ENCODE measurements around the gene TEP1. TPM values are rescaled to one million over a fixed set of nuclear protein-coding genes. Genes with fewer than 3 reads are reported as not detected.

The TEP1 gene
- polyA plus RNA-seq, 1 donor from 2014 or later: 5.2 TPM

DNA sequence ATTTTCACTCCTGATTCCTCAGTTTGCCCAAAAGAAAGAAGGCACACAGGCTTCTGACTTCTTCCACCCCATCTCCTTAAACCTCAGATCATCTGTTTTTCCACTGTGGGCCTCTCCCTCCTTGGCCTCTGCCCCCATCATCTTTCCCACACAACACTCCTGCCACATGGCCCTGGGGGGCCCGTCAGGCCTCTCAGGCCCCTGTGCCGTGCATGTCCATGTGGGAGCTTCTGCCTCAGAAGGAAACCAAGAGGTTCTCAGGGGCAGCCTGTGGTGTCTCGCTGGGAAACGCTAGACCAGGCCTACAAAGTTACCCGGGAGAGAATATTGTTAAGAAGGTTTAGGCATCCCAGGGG, 14.7 kb upstream of the TEP1 start:
- Histone ChIP-seq H3K27ac (ENCODE audit: low read length) (no peak overlapping the region), H2AFZ (ENCODE audit: low read depth, low read length) (no peak overlapping the region), H4K20me1 (ENCODE audit: insufficient read depth) (no peaks in the 10 kb centered on the region), H3K4me3 (ENCODE audit: low read length) (no peak overlapping the region), H3F3A (ENCODE audit: insufficient read depth, low read length, poor library complexity, severe bottlenecking) (no peaks in the 10 kb centered on the region), H3K79me2 (replicated peaks; ENCODE audit: insufficient read depth, low read length) (no peaks in the 10 kb centered on the region), H3K9me3 (ENCODE audit: low read length) (no peaks in the 10 kb centered on the region), H3K4me2 (ENCODE audit: low read length) (no peak overlapping the region), H3K27me3 (ENCODE audit: insufficient read depth, low read depth, low read length) (no peaks in the 10 kb centered on the region), H3K36me3 (ENCODE audit: insufficient read depth, low read length) (no peaks in the 10 kb centered on the region), H3K9ac (ENCODE audit: low read length) (no peak overlapping the region), H3K9me2 (ENCODE audit: insufficient read depth, low read length) (no peaks in the 10 kb centered on the region)
- TF ChIP-seq SMC3 (conservative IDR thresholded peaks at IDR 0.05; ENCODE audit: poor library complexity): no peak
- TF ChIP-seq TAF1 (IDR thresholded peaks at IDR 0.05; ENCODE audit: low read depth): no peak
- no peak for TF ChIP-seq MXI1 (conservative IDR thresholded peaks at IDR 0.05; ENCODE audit: poor library complexity, severe bottlenecking)
- TF ChIP-seq EP300 (conservative IDR thresholded peaks at IDR 0.05; ENCODE audit: poor library complexity, severe bottlenecking): no peak
- TF ChIP-seq POLR2AphosphoS5 (IDR thresholded peaks at IDR 0.05): no peak

DNA sequence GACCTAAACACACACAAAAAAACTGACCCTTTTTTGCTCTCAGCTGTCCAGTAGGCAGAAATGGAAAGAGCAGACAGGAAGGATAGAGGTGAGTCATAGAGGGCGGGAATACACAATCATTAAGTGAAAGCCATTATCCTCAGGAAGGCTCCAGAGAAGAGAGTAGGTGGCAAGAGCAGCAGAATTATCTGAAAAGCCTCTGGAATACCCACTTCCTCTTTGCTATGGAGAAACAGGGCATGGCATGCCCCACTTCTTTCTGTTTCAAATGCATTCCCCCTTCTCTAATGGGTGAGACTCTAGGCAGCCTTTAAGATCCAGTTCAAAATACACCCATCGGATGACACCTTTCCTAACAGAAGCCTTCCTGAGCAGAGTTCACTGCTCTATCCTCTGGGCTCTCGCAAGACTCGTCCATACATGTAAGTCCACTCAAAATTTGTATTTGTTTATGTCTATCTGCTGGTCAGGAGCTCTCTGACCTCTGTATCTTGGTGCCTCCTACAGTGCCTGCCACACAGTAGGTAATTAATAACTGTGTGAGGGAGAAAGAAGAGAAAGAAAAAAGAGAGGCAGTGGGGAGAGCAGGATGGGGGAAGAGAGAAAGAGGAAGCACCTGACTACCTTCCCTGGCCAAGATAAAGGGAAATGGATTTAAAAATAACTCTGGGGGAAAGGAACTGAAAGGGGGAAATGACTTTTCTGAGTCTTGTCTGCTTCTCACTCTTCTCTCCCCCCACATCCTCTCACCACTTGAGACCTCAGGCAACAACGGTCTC, 14.1 kb upstream of the TEP1 start:
- H3K27me3 ChIP-seq (ENCODE audit: insufficient read depth, low read depth, low read length): no peaks in the 10 kb centered on the region
- no peaks in the 10 kb centered on the region for H3K9me2 ChIP-seq (ENCODE audit: insufficient read depth, low read length)
- no peak overlapping the region for H2AFZ ChIP-seq (ENCODE audit: low read depth, low read length)

More for the DNA sequence above, 14.1 kb upstream of the TEP1 start:
- Histone ChIP-seq H3K4me3 (ENCODE audit: low read length) (no peak overlapping the region), H3K79me2 (replicated peaks; ENCODE audit: insufficient read depth, low read length) (no peaks in the 10 kb centered on the region), H3K36me3 (ENCODE audit: insufficient read depth, low read length) (no peaks in the 10 kb centered on the region), H3K27ac (ENCODE audit: low read length) (no peak overlapping the region), H3K9me3 (ENCODE audit: low read length) (no peaks in the 10 kb centered on the region), H3F3A (ENCODE audit: insufficient read depth, low read length, poor library complexity, severe bottlenecking) (no peaks in the 10 kb centered on the region), H4K20me1 (ENCODE audit: insufficient read depth) (no peaks in the 10 kb centered on the region), H3K4me2 (ENCODE audit: low read length) (no peak overlapping the region), H3K9ac (ENCODE audit: low read length) (no peak overlapping the region)
- TF ChIP-seq MXI1 (conservative IDR thresholded peaks at IDR 0.05; ENCODE audit: poor library complexity, severe bottlenecking) (no peak), SMC3 (conservative IDR thresholded peaks at IDR 0.05; ENCODE audit: poor library complexity) (no peak), EP300 (conservative IDR thresholded peaks at IDR 0.05; ENCODE audit: poor library complexity, severe bottlenecking) (no peak), EZH2 (IDR thresholded peaks at IDR 0.05; ENCODE audit: borderline replicate concordance, insufficient read depth, low read length, poor library complexity, severe bottlenecking) (no peak), TAF1 (IDR thresholded peaks at IDR 0.05; ENCODE audit: low read depth) (no peak), POLR2AphosphoS5 (IDR thresholded peaks at IDR 0.05) (no peak), RAD21 (conservative IDR thresholded peaks at IDR 0.05) (no peak)
- TF ChIP-seq, protein P1, sequence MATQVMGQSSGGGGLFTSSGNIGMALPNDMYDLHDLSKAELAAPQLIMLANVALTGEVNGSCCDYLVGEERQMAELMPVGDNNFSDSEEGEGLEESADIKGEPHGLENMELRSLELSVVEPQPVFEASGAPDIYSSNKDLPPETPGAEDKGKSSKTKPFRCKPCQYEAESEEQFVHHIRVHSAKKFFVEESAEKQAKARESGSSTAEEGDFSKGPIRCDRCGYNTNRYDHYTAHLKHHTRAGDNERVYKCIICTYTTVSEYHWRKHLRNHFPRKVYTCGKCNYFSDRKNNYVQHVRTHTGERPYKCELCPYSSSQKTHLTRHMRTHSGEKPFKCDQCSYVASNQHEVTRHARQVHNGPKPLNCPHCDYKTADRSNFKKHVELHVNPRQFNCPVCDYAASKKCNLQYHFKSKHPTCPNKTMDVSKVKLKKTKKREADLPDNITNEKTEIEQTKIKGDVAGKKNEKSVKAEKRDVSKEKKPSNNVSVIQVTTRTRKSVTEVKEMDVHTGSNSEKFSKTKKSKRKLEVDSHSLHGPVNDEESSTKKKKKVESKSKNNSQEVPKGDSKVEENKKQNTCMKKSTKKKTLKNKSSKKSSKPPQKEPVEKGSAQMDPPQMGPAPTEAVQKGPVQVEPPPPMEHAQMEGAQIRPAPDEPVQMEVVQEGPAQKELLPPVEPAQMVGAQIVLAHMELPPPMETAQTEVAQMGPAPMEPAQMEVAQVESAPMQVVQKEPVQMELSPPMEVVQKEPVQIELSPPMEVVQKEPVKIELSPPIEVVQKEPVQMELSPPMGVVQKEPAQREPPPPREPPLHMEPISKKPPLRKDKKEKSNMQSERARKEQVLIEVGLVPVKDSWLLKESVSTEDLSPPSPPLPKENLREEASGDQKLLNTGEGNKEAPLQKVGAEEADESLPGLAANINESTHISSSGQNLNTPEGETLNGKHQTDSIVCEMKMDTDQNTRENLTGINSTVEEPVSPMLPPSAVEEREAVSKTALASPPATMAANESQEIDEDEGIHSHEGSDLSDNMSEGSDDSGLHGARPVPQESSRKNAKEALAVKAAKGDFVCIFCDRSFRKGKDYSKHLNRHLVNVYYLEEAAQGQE (IDR thresholded peaks at IDR 0.05; ENCODE audit: borderline replicate concordance): no peak
- TF ChIP-seq, protein P2, sequence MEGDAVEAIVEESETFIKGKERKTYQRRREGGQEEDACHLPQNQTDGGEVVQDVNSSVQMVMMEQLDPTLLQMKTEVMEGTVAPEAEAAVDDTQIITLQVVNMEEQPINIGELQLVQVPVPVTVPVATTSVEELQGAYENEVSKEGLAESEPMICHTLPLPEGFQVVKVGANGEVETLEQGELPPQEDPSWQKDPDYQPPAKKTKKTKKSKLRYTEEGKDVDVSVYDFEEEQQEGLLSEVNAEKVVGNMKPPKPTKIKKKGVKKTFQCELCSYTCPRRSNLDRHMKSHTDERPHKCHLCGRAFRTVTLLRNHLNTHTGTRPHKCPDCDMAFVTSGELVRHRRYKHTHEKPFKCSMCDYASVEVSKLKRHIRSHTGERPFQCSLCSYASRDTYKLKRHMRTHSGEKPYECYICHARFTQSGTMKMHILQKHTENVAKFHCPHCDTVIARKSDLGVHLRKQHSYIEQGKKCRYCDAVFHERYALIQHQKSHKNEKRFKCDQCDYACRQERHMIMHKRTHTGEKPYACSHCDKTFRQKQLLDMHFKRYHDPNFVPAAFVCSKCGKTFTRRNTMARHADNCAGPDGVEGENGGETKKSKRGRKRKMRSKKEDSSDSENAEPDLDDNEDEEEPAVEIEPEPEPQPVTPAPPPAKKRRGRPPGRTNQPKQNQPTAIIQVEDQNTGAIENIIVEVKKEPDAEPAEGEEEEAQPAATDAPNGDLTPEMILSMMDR (IDR thresholded peaks at IDR 0.05; ENCODE audit: poor library complexity, severe bottlenecking): no peak

All from neural cell (in vitro differentiated cells).